ENCODE results near the gene ERCC1.

DNA sequence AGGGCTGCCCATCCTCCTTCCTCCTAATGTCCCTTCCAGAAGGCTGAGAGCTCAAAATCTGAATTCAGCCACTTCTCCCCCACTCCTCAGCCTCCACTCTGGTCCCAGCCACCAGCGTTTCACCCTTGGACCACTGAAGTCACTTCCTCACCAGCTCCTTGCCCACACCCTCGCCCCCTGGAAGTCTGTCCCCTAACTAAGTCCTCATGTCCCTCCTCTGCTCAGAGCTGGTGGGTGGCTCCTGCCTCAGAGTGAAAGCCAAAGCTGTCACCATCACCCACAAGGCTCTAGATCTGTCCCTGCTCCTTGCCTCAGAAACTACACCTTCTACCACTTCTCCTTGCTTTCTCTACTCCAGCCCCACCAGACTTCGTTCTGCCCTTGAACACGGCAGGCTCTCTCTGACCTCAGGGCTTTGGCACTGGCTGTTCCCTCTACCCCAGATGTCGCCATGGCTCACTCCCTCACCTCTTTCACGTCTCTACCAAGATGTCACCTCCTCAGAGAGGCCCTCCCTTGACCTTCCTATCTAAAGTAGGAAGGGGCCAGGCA lies 1.7 kb downstream of the ERCC1 start:
- TF ChIP-seq, protein P1, sequence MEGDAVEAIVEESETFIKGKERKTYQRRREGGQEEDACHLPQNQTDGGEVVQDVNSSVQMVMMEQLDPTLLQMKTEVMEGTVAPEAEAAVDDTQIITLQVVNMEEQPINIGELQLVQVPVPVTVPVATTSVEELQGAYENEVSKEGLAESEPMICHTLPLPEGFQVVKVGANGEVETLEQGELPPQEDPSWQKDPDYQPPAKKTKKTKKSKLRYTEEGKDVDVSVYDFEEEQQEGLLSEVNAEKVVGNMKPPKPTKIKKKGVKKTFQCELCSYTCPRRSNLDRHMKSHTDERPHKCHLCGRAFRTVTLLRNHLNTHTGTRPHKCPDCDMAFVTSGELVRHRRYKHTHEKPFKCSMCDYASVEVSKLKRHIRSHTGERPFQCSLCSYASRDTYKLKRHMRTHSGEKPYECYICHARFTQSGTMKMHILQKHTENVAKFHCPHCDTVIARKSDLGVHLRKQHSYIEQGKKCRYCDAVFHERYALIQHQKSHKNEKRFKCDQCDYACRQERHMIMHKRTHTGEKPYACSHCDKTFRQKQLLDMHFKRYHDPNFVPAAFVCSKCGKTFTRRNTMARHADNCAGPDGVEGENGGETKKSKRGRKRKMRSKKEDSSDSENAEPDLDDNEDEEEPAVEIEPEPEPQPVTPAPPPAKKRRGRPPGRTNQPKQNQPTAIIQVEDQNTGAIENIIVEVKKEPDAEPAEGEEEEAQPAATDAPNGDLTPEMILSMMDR (IDR thresholded peaks at IDR 0.05; ENCODE audit: insufficient read depth, low read length, poor library complexity, severe bottlenecking) = no peak
- no peak for TF ChIP-seq EZH2phosphoT487 (conservative IDR thresholded peaks at IDR 0.05; ENCODE audit: low read length)
